ENCODE measurements around the gene MORN1.
A peak's percentile ranks its signal among the peaks of the same experiment; 100 is the strongest.

MORN1 gene

GRCh38 chr1:2382621-2383361 lies 8.6 kb downstream of the MORN1 start:
- Mint-ChIP-seq H3K27me3 (no peaks in the 10 kb centered on the region), H3K36me3 (no peaks in the 10 kb centered on the region), H3K27ac (no peak overlapping the region), H3K4me1 (peaks cover 18% of the 10 kb centered on the region), H3K9me3 (peaks cover 7% of the 10 kb centered on the region), H3K4me3 (no peak overlapping the region)
- ATAC-seq (ENCODE audit: low read depth) = no peak
- DNase-seq (ENCODE audit: low spot score in 2 of 2) = no peak

DNA sequence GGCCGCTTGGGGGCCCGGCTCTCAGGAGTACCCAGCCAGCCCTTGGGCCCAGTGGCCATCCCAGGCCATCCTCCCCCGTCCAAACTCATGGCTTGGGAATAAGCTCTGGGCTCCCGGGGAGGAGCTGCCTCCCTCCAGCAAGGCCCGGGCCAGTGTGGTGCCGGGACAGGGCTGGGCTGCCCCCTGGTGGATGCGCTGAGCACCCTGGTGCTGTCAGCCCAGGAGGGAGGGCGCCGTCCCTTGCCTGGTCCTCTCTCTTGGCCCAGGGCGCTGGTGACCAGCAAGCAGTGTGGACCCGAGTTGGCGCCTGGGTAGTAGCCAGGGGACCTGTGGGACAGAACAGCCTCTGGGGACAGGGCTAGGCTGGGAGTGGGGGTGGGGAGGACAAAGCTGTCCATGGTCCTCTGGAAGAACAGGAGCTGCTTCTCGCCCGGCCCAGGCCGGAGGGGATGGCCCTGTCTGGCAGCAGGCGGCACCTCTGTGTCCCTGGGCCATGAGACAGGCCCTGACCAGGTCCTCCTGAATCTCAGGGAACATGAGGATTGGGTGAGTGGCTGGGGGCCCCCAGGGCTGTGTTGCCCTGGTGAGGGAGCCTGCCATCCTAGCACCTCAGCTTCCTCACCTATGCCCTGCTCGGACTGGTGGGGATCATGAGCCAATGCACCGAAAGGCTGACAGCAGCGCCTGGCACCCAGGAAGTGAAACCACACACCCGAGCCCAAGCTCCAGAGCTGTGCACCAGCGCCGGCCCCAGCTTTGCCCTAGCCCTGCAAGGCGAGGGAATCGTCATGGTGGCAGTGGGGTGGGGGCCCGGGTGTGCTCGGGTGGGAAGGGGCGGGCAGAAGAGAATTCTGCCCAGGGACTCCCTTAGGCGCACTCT lies 9.4 kb downstream of the MORN1 start:
- peak; percentile 89 for ATAC-seq (ENCODE audit: low read depth)
- Mint-ChIP-seq H3K27ac (no peak overlapping the region), H3K27me3 (no peaks in the 10 kb centered on the region)

DNA sequence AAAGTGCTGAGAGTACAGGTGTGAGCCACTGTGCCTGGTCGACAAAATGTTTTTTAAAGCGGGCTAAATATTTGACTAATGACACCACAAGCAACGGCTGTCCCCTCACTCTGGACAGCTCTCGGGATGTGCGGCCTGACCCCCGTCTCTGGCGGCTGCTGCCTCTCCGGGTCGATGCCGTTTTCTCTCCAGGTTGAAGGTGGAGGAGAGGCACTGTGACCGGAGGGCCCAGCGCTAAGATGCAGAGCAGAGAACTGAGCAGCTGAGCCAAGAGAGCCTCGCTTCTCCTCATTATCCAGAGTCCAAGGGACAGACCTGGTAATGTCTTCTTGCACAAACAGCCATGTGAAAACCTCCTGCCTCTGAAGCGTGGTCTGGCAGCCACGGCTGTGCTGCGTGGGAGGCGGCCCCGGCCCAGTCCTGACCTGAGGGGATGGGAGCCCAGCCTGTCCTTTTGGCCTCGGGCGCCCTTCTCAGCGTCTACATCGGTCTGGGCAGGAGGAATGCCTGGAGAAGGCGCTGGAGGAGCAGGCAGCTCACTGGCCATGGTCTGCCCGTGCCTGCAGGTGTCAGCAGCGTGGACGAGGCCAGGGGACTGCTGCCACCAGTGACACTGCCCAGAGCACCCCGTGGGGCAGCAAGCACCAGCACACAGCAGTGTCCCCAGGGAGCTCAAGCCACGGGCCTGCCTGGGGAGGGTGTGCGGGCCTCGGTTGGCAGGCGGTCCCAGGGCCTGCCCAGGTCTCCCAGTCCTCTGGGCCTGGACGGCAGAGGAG lies 10.3 kb downstream of the MORN1 start:
- ATAC-seq (ENCODE audit: low read depth) (no peak), DNase-seq (ENCODE audit: low spot score in 2 of 2) (no peak)
- H3K36me3 Mint-ChIP-seq = no peaks in the 10 kb centered on the region
- peaks cover 18% of the 10 kb centered on the region for H3K4me1 Mint-ChIP-seq
- no peak overlapping the region for H3K27ac Mint-ChIP-seq
- no peaks in the 10 kb centered on the region for H3K27me3 Mint-ChIP-seq
- no peak overlapping the region for H3K4me3 Mint-ChIP-seq
- peaks cover 7% of the 10 kb centered on the region for H3K9me3 Mint-ChIP-seq

More for the DNA sequence above, 9.4 kb downstream of the MORN1 start:
- Mint-ChIP-seq H3K4me3 (no peak overlapping the region), H3K9me3 (peaks cover 7% of the 10 kb centered on the region), H3K4me1 (peaks cover 18% of the 10 kb centered on the region), H3K36me3 (no peaks in the 10 kb centered on the region)
- peak; percentile 76 to 81 for DNase-seq (ENCODE audit: low spot score in 2 of 2)

DNA sequence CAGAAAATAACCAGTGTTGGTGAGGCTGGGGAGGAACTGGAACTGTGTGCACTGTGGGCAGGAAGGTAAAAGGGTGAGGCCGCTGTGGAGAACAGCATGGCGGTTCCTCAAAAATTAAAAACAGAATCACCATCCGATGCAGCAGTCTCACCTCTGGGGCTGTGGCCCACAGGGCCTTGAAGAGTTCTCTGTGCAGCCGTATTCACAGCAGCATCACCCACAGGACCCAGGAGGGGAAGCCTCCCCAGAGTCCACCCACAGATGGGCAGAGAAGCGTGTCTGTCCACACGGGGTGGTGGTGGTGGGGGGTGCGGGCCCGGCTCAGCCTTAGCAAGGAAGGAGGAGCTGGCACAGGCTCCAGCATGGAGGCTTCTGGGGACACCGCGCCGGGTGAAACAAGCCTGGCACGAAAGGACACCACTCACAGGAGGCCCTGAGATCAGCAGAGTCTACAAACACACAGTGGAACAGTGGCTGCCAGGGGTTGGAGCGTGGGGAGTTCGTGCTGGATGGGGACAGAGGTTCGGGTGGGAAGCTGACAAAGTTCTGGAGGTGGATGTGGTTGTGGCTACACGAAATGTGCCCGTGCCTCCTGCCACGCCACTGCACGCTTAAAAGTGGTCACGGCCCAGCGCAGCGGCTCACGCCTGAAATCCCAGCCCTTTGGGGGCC lies 11.5 kb downstream of the MORN1 start:
- H3K36me3 Mint-ChIP-seq = no peaks in the 10 kb centered on the region

GRCh38 chr1:2378956-2379732 lies 12.2 kb downstream of the MORN1 start:
- Mint-ChIP-seq H3K27me3 (no peaks in the 10 kb centered on the region), H3K4me1 (peaks cover 18% of the 10 kb centered on the region), H3K4me3 (peak overlapping the region; percentile 69), H3K27ac (no peak overlapping the region), H3K9me3 (peaks cover 7% of the 10 kb centered on the region), H3K36me3 (no peaks in the 10 kb centered on the region)
- ATAC-seq (ENCODE audit: low read depth) (no peak), DNase-seq (ENCODE audit: low spot score in 2 of 2) (no peak)

More for the DNA sequence above, 11.5 kb downstream of the MORN1 start:
- Mint-ChIP-seq H3K27me3 (no peaks in the 10 kb centered on the region), H3K4me1 (peaks cover 16% of the 10 kb centered on the region), H3K9me3 (peaks cover 7% of the 10 kb centered on the region), H3K4me3 (peak overlapping the region; percentile 69), H3K27ac (no peak overlapping the region)
- DNase-seq (ENCODE audit: low spot score in 2 of 2) (no peak), ATAC-seq (ENCODE audit: low read depth) (no peak)

DNA sequence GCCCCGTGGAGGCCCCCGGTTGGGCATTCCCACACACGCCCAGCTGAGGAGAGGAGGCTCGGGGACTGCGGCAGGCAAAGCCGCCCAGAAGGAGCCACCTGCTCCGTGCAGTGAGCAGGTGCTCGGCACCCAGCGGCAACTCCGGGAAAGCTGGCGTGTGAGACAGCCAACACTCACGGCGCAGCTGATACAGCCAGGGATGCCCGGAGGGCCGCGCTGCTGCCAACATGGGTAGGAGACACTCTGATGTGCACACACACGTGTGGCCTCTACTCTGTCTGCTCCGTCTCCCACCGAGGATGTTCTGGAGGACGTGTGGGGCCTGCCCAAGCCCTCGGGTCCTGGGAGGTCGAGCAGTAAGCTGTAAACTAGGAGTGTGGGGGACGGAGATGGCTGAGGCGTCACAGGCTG lies 12.9 kb downstream of the MORN1 start:
- H3K27me3 Mint-ChIP-seq = no peaks in the 10 kb centered on the region
- H3K4me3 Mint-ChIP-seq = no peak overlapping the region
- H3K4me1 Mint-ChIP-seq = peaks cover 16% of the 10 kb centered on the region
- H3K27ac Mint-ChIP-seq = no peak overlapping the region
- no peaks in the 10 kb centered on the region for H3K36me3 Mint-ChIP-seq
- ATAC-seq (ENCODE audit: low read depth) = no peak
- no peak for DNase-seq (ENCODE audit: low spot score in 2 of 2)
- H3K9me3 Mint-ChIP-seq = peaks cover 7% of the 10 kb centered on the region

- ATAC-seq (ENCODE audit: low read depth) = no peak
- H3K4me3 Mint-ChIP-seq = no peak overlapping the region
- H3K27me3 Mint-ChIP-seq = no peaks in the 10 kb centered on the region
- DNase-seq (ENCODE audit: low spot score in 2 of 2) = no peak
- H3K36me3 Mint-ChIP-seq = no peaks in the 10 kb centered on the region
- H3K27ac Mint-ChIP-seq = no peak overlapping the region
- peaks cover 16% of the 10 kb centered on the region for H3K4me1 Mint-ChIP-seq
- peaks cover 7% of the 10 kb centered on the region for H3K9me3 Mint-ChIP-seq
Observed at GRCh38 chr1:2377751-2378440, 13.5 kb downstream of the MORN1 start.

- H3K9me3 Mint-ChIP-seq = peaks cover 7% of the 10 kb centered on the region
- H3K36me3 Mint-ChIP-seq = no peaks in the 10 kb centered on the region
- no peak overlapping the region for H3K4me3 Mint-ChIP-seq
- no peak for ATAC-seq (ENCODE audit: low read depth)
- peaks cover 16% of the 10 kb centered on the region for H3K4me1 Mint-ChIP-seq
- no peak overlapping the region for H3K27ac Mint-ChIP-seq
- H3K27me3 Mint-ChIP-seq = no peaks in the 10 kb centered on the region
- no peak for DNase-seq (ENCODE audit: low spot score in 2 of 2)
Observed at GRCh38 chr1:2376931-2377672, 14.3 kb downstream of the MORN1 start.

DNA sequence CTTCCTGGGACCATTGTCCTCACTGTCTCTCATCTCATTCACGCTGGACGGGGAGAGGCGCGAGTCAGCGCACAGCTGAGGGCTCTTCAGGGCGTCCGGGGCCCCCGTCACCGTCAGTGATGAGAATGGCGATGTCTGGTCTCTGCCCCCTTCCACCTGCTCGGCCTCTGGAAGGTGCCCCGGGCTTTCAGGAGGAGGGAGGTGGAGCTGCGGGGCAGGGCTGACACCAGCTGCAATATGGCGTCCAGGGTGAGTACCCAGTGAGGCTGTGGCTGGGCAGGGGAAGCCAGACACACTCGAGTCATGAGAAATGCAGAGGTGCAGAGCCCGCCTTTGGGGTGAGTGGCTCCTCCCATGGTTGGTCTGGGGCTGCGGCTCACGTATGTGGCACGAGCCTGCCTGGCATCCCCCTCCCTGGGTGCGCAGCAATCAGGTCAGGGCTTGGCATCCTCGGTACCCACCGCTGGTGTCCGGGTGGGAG lies 15.1 kb downstream of the MORN1 start:
- H3K27ac Mint-ChIP-seq = no peak overlapping the region
- peaks cover 13% of the 10 kb centered on the region for H3K4me1 Mint-ChIP-seq
- H3K36me3 Mint-ChIP-seq = no peaks in the 10 kb centered on the region
- ATAC-seq (ENCODE audit: low read depth) (no peak), DNase-seq (ENCODE audit: low spot score in 2 of 2) (no peak)
- no peaks in the 10 kb centered on the region for H3K27me3 Mint-ChIP-seq
- no peak overlapping the region for H3K4me3 Mint-ChIP-seq
- peaks cover 7% of the 10 kb centered on the region for H3K9me3 Mint-ChIP-seq

- no peak for ATAC-seq (ENCODE audit: low read depth)
- H3K4me1 Mint-ChIP-seq = peaks cover 13% of the 10 kb centered on the region
- no peak for DNase-seq (ENCODE audit: low spot score in 2 of 2)
Observed at GRCh38 chr1:2375923-2376260, 15.5 kb downstream of the MORN1 start.

DNA sequence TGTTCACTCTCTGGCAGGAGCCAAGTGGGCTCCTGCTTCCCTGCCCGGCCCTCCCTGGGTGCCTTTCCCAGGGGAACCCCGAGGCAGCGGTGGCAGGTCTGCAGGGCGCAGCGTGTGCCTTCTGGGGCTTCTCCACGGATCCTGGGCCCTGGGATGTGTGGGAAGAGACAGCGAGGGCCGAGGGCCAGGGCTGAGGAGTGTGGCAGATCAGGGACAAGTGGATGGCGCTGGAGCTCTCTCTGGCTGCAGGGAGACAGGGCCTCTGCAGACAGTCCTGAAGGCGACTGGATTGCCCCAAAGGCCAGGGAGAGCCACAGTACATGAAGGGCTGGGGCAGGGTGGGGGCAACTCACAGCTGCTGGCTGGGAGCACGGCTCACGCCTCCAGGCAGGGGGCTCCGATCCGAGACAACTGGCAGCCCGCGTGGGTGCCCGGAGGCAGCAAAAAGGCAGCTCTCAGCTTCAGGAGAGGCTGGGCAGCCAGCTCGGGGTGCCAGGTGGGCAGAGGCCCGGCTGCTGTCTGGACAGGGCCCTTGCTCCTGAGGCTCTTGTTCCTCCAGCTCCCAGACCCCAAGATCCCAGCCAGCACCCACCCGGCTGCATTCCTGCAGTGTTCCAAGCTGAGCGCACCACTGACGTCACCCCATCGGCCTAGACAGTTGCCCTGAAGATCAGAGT lies 16.0 kb downstream of the MORN1 start:
- Mint-ChIP-seq H3K36me3 (peaks cover 2% of the 10 kb centered on the region), H3K4me3 (no peak overlapping the region), H3K9me3 (peaks cover 7% of the 10 kb centered on the region), H3K27me3 (no peaks in the 10 kb centered on the region), H3K27ac (no peak overlapping the region), H3K4me1 (peaks cover 13% of the 10 kb centered on the region)
- DNase-seq (ENCODE audit: low spot score in 2 of 2) (no peak), ATAC-seq (ENCODE audit: low read depth) (no peak)

More at GRCh38 chr1:2375923-2376260, 15.5 kb downstream of the MORN1 start:
- Mint-ChIP-seq H3K9me3 (peaks cover 7% of the 10 kb centered on the region), H3K27ac (no peak overlapping the region), H3K27me3 (no peaks in the 10 kb centered on the region), H3K36me3 (peaks cover 2% of the 10 kb centered on the region), H3K4me3 (no peak overlapping the region)

Measured in memory B cell (primary cell).